Small intestine (tissue), 7 donors: ENCODE measurements around the gene CAMK1D. TPM values are rescaled to one million over a fixed set of nuclear protein-coding genes. Genes with fewer than 3 reads are reported as not detected.
A peak's percentile ranks its signal among the peaks of the same experiment; 100 is the strongest.

Source experiments
- DNase-seq, 2 donors: peaks; one replicate each; pipeline versions ENCODE4 v3.0.0 to v3.0.0-alpha.2; 2013
- FAIRE-seq: peaks from 2 replicates; lab custom pipeline; 2012; peaks lifted over from hg19 to GRCh38; lab: Jason Lieb, UNC
- H3K27ac ChIP-seq, 3 donors: one replicate each; pipeline ENCODE4 v1.5.1; 2013; ENCODE audit warnings: low read length in 2 of 3, mild to moderate bottlenecking in 2 of 3, control low read depth in 1 of 3, inconsistent platforms in 1 of 3, low read depth in 1 of 3, moderate library complexity in 1 of 3
- H3K27me3 ChIP-seq, 3 donors: one replicate each; pipeline ENCODE4 v1.6.1; 2013; ENCODE audit warnings: low read length in 3 of 3, inconsistent platforms in 1 of 3; ENCODE audit not compliant: control insufficient read depth in 3 of 3, insufficient read depth in 3 of 3
- H3K36me3 ChIP-seq, 3 donors: one replicate each; pipeline ENCODE4 v1.6.1; 2013; ENCODE audit warnings: low read length in 3 of 3, inconsistent platforms in 1 of 3, low read depth in 1 of 3, mild to moderate bottlenecking in 1 of 3, moderate library complexity in 1 of 3; ENCODE audit not compliant: control insufficient read depth in 3 of 3, insufficient read depth in 2 of 3
- H3K4me1 ChIP-seq, 3 donors: one replicate each; pipeline ENCODE4 v1.6.1; 2013; ENCODE audit warnings: low read length in 2 of 3, inconsistent platforms in 1 of 3, low read depth in 1 of 3, mild to moderate bottlenecking in 1 of 3, moderate library complexity in 1 of 3; ENCODE audit not compliant: control insufficient read depth in 3 of 3, insufficient read depth in 2 of 3
- H3K4me3 ChIP-seq, 3 donors: one replicate each; pipeline ENCODE4 v1.5.1; 2013; ENCODE audit warnings: low read length in 3 of 3, control low read depth in 1 of 3, inconsistent platforms in 1 of 3, low read depth in 1 of 3, mild to moderate bottlenecking in 1 of 3, moderate library complexity in 1 of 3
- H3K9me3 ChIP-seq, 2 donors: one replicate each; pipeline ENCODE4 v1.6.1; 2013; ENCODE audit warnings: low read depth in 1 of 2, low read length in 1 of 2; ENCODE audit not compliant: control insufficient read depth in 2 of 2, insufficient read depth in 1 of 2
- WGBS, 3 donors: extraction: QIAGEN DNeasy Blood & Tissue Kit; methylation state at CpG; one replicate each; pipeline ENCODE4 v1.1.7; 2013; 5-methylcytosine and 5-hydroxymethylcytosine counted together
- polyA plus RNA-seq, 4 donors: library from polyadenylated mRNA; stranded (reverse) in 3 of 4; unstranded in 1 of 4; fragments of 200-250 nt in 3 of 4; fragments of 120-200 nt in 1 of 4; gene quantifications; one replicate each; pipeline versions ENCODE4 v1.2.1 to v1.2.3, GENCODE V29; 2013
- donor health status: healthy with polysubstance abuse.
- donor health status: control.
- donor health status: control.
- donor health status: Bipolar disorder and iron deficiency.
- donor health status: healthy.

The CAMK1D gene
- polyA plus RNA-seq, 4 donors: 0.45 to 9.7 (median 3.8) TPM

- H3K4me1 ChIP-seq: no peaks in the 10 kb centered on the region
- no peak overlapping the region for H3K4me3 ChIP-seq
- no peaks in the 10 kb centered on the region for H3K9me3 ChIP-seq
- DNase-seq (no peak), FAIRE-seq (no peak)
- H3K27ac ChIP-seq: no peak overlapping the region
- H3K27me3 ChIP-seq: no peaks in the 10 kb centered on the region
- WGBS, 3 donors: 86 to 94% (median 88%) methylated on average over 5 of the region's 5 CpGs
- no peaks in the 10 kb centered on the region for H3K36me3 ChIP-seq
Measured at GRCh38 chr10:12509016-12509793, 159.9 kb downstream of the CAMK1D start.

- FAIRE-seq (no peak), DNase-seq (no peak)
- Histone ChIP-seq H3K4me1 (no peaks in the 10 kb centered on the region), H3K27me3 (no peaks in the 10 kb centered on the region), H3K27ac (no peak overlapping the region), H3K4me3 (no peak overlapping the region), H3K36me3 (no peaks in the 10 kb centered on the region), H3K9me3 (no peaks in the 10 kb centered on the region)
- 84 to 92% (median 89%) methylated on average over 2 of the region's 2 CpGs for WGBS, 3 donors
Measured at GRCh38 chr10:12509794-12510100, 160.4 kb downstream of the CAMK1D start.

- no peaks in the 10 kb centered on the region for H3K4me1 ChIP-seq
- H3K27ac ChIP-seq: no peak overlapping the region
- H3K9me3 ChIP-seq: no peaks in the 10 kb centered on the region
- no peak overlapping the region for H3K4me3 ChIP-seq
- DNase-seq (no peak), FAIRE-seq (no peak)
- 78 to 81% (median 80%) methylated on average over 8 of the region's 8 CpGs for WGBS, 3 donors
- H3K27me3 ChIP-seq: no peaks in the 10 kb centered on the region
- H3K36me3 ChIP-seq: no peaks in the 10 kb centered on the region
Measured at GRCh38 chr10:12510501-12510941, 161.2 kb downstream of the CAMK1D start.

GRCh38 chr10:12510984-12511383 lies 161.6 kb downstream of the CAMK1D start:
- Histone ChIP-seq H3K9me3 (no peaks in the 10 kb centered on the region), H3K4me3 (no peak overlapping the region), H3K27ac (no peak overlapping the region), H3K36me3 (no peaks in the 10 kb centered on the region), H3K27me3 (no peaks in the 10 kb centered on the region), H3K4me1 (no peaks in the 10 kb centered on the region)
- FAIRE-seq (no peak), DNase-seq (no peak)
- WGBS, 3 donors: 74 to 86% (median 80%) methylated on average over 4 of the region's 4 CpGs

GRCh38 chr10:12511651-12512050 lies 162.3 kb downstream of the CAMK1D start:
- Histone ChIP-seq H3K4me1 (no peaks in the 10 kb centered on the region), H3K4me3 (no peak overlapping the region), H3K9me3 (no peaks in the 10 kb centered on the region), H3K36me3 (no peaks in the 10 kb centered on the region), H3K27ac (no peak overlapping the region), H3K27me3 (no peaks in the 10 kb centered on the region)
- 95 to 96% (median 95%) methylated on average over 9 of the region's 9 CpGs for WGBS, 3 donors
- FAIRE-seq (no peak), DNase-seq (no peak)

GRCh38 chr10:12512332-12513002 lies 163.1 kb downstream of the CAMK1D start:
- Histone ChIP-seq H3K36me3 (no peaks in the 10 kb centered on the region), H3K4me1 (no peaks in the 10 kb centered on the region), H3K9me3 (no peaks in the 10 kb centered on the region), H3K27ac (no peak overlapping the region), H3K4me3 (no peak overlapping the region), H3K27me3 (no peaks in the 10 kb centered on the region)
- DNase-seq (no peak), FAIRE-seq (no peak)
- WGBS, 3 donors: 84 to 90% (median 85%) methylated on average over 18 of the region's 18 CpGs

GRCh38 chr10:12513003-12513365 lies 163.6 kb downstream of the CAMK1D start:
- Histone ChIP-seq H3K27ac (no peak overlapping the region), H3K27me3 (no peaks in the 10 kb centered on the region), H3K36me3 (no peaks in the 10 kb centered on the region), H3K4me3 (no peak overlapping the region), H3K4me1 (no peaks in the 10 kb centered on the region), H3K9me3 (peaks cover 0 to under 1% of the 10 kb centered on the region in 2 donors)
- WGBS, 3 donors: 75 to 86% (median 84%) methylated on average over 5 of the region's 5 CpGs
- DNase-seq (no peak), FAIRE-seq (no peak)

GRCh38 chr10:12513775-12514673 lies 164.7 kb downstream of the CAMK1D start:
- FAIRE-seq (no peak), DNase-seq (no peak)
- WGBS, 3 donors: 73 to 82% (median 74%) methylated on average over 10 of the region's 10 CpGs

More at GRCh38 chr10:12513775-12514673, 164.7 kb downstream of the CAMK1D start:
- H3K4me3 ChIP-seq: no peak overlapping the region
- no peaks in the 10 kb centered on the region for H3K4me1 ChIP-seq
- H3K27ac ChIP-seq: peak overlapping the region in 1 of 3 donors; percentile 6
- H3K36me3 ChIP-seq: no peaks in the 10 kb centered on the region
- no peaks in the 10 kb centered on the region for H3K27me3 ChIP-seq
- peaks cover 0 to 2% of the 10 kb centered on the region in 2 donors for H3K9me3 ChIP-seq
